Superior temporal gyrus (tissue), 1 donor: ENCODE measurements around the gene C4BPA.

ENCODE experiments used
- DNase-seq: peaks from one replicate; pipeline ENCODE4 v3.0.0-alpha.2; 2016; ENCODE audit errors: extremely low spot score

The C4BPA gene

DNA sequence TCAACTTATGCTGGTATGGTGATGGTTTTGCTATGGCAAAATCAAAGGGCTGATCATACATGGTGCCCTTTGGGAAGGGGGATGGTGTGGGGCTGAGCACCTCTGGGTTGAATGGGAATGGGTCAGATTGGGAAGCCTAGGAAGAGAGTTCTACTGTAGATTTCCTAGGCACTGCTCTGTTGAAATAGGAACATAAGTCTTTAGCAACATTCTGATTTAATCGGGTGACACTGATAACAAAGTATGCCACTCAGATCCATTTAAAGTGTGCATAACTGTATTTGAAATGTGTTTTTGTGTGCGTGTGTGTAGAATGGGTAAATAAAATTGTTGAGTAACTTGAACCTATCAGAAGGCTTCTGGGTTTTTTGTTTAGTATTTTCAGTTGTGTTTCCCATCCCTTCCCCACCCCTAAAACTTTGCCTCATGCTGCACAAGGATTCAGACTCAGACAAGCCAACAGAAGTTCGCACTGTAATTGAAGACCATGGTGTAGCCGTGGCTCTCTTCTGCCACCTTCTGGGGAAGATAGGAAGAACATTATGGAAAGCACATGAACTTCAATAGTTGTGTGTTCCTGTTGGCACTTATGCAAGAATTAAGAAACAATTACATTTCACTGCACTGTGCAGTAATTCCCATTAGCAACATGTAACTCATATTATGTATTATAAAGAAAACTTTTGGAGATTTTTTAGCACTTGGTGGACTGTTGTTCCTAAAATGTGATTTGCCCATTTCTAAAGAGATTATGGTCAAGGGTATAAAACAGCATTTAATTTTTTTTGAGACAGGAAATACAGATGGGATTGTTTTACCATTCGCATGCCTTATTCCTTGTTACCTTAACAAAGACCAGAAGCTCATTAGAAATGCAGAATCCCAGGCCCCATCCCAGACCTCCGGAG lies 26.3 kb upstream of the C4BPA start:
- DNase-seq = peak; percentile 93

DNA sequence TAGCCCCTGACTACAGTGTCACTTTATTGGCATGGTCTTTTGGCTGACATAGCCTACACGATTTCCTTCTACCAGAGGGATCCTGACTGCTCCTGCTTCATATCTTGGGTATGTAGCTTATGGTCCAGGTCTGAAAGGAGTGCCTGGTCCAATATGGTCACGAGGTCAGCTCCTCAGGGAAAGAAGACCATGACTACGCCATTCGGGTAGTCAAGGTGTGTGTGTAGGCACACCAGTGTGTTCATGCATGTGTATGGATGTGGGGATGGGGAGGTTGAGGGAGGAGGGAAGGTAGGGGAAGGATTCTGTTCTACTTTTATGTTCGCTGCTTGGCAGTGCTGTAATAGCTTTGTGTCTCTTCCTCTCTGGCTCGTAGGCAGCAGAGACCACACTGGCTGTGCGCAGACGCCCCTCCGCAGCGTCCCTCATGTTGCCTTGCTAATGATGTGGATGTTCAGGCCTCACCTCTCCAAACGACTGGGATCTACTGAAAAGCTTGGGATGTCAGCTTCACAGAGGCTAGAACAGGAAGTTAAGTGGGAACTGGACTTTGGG lies 25.4 kb upstream of the C4BPA start:
- no peak for DNase-seq

DNA sequence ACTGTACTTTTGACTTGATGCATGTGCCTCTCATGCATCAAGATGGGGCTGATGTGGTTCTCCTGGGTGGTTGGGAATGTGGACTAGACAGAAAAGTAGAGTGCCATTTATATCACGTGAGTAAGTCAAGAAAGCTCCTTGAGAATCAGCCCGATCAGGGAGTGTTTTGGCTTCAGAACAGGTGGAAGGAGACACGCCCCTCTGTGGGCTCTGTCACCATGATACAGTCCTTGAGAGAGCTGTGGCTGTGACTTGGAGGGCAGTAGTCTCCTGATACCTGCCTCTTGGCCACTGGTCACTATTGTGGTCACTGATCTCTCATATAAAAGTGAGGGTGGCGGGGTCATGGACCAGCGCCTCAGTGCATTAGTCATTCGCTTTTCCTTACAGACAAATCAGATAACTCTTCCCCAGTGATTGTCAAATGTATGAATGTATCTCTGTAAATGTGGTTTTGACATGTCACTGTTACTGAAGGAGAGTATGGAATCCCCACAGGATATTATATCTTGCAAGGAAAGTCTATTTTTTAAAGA lies 24.3 kb upstream of the C4BPA start:
- no peak for DNase-seq

DNA sequence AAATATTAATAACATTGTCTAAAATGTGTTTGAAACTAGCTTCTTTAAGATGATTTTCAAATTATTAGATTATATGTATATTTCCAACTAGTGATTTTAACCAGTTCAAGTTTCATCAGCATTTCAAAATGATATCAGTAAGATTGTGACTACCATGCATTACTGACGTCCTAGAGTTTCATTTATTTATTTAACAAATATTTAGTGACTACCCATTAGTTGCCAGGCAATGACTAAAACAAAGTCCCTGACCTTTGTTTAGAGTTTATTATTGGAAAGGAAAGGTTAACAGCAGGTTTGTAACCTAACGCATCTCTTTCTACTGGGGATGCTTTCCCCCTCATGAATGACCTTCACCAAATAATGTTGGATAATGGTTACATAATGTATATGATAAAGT lies 22.9 kb upstream of the C4BPA start:
- DNase-seq = no peak

DNA sequence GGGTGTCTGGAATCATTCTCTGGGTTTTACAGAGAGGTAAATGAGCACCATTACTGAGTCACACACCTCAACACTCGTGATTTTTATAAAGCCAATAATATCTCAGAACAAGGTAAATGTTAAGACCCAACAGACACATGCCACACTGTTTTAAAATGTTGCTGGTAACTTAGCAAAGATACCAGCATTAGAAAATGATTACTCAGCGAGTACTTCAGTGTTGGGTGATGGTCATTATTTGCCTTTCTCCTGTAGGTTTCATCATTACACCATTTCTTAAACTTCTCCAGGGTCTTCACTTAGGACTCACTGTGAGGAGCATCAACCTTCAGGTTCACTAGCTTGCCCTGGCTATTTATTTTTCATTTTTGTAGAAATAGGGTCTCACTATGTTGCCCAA lies 22.2 kb upstream of the C4BPA start:
- no peak for DNase-seq

DNA sequence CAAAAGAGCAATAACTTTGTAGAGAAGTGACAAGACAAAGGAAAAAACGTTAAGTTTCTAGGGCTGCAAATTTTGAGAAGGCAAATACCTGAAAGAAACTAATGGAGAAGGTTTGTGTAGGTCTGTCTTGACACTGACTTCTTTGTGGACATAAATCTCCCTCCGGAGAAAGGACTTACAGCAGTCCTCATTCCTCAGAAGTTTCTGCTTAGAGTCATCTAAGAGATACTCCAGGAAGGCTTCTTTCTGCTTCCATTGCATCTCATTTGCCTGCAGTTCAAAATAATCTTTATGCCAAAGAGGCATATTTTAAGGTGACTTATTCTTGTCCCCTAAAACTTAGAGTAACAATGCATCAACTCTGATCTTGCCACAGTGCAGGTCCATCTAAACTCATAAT lies 19.8 kb upstream of the C4BPA start:
- no peak for DNase-seq

DNA sequence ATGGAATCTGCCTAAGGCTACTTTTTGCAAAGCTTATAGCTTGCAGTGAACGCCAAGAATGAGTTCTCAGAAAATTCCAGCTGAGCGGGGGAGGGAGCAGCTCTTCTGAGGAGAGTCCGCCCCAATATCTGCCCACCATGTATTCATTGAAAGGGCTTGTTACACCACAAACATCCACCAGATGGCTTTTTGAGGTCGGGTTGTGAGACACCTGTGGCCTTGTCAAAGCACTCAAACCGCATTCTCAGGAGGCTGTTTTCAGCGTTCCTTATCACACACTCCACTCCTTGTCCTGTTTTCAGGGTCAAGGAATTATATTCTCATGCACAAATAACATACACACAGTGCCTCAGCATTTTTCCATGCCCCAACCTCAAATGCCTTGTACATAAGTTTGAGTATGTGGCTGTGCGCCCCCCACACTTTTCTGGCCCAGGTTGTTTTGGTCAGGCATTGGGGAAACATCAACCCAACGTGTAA lies 19.3 kb upstream of the C4BPA start:
- DNase-seq = peak; percentile 80

DNA sequence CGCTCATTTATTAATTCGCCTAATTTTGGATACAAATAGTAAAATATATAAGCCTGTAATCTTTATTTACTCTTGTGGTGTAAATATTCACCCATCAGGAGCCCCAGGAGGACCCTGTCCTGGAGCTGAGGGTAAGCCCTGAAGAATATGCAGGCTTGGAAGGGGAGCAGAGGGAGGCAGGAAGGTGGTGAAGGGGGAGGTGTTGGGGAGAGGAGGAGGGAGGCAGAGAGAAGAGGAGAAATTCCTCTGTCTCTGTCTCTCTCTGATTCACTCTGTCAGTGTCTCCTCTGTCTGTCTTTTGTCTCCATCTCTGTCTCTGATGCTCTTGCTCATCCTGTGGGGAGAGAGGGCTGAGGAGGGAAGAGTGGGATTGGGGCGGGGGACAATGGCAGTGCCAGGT lies 18.1 kb upstream of the C4BPA start:
- no peak for DNase-seq

DNA sequence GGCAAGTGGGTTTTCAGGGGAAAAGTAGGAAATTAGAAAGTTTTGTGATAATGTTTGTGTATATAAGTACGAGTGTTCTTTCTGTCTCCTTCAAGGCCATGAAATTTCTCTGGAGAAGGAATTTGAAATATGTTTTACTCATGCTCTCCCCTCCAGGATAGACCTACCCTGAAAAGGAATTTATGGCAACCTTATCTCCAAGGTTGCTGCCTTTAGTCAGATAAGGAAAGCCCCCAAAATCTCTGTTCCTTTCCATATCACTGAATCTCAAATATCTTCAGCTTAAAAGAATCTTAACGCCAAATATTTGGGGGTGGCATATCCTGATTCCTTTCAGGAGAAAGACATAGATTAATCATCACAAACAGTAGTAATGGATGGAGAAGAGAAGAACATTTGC lies 15.9 kb upstream of the C4BPA start:
- DNase-seq = no peak

DNA sequence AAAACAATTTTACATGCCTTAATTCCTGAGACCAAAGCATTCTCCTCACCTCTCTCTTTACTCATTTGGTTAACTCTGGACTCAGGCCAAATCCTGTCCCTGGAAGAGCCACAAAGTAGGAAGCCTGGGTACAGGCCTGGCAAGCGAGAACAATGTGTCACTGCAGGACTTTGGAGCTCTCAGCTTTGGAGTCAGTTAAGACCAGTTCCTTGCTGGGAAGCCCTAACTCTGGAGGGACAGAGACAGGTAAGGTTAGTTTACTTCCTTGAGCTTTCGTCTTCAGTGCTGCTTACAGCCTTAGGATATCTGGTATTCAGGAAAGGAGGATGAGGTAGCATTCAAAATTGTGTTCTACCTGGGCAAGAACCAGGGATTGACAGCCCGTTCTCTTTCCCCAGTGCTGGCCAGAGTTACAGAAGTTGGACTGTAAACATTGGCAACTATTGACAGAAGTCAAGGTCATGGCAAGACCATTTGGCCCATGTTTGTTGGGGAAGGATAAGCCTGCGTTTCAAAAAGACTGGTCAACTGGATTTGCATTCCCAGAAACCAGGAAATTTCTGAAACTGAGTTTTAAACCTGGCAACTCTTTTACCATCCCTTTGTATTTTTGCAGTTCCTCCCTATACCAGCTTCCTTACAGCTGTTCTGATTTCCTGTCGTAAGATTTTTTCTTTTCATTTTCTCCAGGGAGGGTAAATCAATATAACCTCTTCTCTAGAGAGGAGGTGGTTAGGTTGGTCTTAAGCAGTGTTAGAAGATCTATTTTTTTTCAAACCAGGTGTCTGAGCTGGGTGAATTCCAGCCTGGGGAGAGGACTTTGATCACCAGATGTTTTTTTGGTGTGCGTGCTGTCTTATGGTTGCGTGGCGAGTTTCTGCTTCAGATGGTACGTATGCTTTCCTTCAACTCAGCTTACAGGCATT lies 15.1 kb upstream of the C4BPA start, which contains the start of gene C4BPB:
TSS of gene C4BPB (plus strand) at position 160 of the 926 bp plus-strand sequence. CDS start at position 832, 672 bp downstream.
- no peak for DNase-seq

DNA sequence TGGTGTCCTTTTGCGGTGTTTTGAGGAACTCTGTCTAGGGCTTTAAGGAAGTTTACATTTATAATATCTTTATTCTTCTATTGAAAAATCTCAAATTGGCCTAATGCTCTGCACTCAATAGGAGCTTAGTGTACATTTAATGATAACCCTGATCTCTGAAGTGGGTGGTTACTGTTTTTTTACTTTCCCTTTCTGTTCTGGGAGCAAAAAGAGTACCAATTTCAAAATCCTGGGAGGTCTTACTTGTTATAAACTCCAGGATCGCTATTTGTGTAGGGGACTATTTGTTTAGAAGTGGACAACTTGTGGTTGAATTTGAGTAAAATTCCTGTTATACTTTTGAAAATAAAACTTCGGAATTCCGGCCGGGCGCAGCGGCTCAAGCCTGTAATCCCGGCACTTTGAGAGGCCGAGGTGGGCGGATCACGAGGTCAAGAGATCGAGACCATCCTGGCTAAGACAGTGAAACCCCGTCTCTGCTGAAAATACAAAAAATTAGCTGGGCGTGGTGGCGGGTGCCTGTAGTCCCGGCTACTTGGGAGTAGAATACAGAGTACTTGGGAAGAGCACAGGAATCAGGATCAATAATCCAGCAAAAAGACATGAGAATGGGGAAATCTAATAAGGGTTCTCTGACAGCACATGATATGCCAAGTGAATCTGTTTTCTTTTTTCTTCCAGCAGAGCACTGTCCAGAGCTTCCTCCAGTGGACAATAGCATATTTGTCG lies 14.2 kb upstream of the C4BPA start:
- DNase-seq = no peak

DNA sequence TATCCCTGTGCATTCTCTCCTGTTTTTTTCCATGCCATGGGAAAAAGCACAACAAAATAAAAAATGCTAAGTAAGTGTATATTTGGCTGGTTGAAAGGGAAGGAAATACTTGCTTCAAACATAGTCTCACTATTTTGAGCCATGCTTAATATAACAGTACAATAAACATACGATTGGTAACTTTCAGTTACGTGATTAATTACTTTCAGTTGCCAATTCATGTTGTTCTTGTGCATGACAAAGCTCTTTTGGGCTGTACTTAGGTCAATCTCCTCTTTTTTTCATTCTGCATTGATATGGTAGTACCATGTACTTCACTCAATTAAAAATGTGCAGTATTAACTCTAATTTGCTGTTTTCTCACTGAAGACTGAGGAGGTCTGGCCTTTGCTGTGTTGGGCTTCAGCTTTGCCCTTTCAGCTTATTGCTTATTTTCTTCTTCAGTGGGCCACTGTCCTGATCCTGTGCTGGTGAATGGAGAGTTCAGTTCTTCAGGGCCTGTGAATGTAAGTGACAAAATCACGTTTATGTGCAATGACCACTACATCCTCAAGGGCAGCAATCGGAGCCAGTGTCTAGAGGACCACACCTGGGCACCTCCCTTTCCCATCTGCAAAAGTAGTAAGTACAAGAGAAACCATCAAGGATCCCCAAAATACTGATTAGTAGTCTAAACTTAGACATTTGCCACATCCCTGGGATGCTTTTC lies 12.7 kb upstream of the C4BPA start:
- DNase-seq = no peak

DNA sequence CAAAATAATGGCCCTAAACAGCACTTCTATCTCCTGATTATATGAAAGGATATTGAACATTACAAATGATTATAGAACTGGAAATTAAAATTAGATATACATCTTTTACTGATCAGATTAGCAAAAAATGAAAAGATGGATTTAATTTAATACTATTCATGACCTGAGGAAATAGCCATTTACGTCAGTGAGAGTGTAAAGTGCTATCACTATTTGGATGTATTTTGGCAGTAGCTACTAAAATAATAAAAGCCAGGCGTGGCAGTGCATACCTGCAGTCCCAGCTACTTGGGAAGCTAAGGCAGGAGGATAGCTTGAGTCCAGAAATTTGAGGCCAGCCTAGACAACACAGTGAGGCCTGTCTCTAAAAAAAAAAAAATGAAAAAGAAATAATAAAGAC lies 10.1 kb upstream of the C4BPA start:
- DNase-seq = no peak

DNA sequence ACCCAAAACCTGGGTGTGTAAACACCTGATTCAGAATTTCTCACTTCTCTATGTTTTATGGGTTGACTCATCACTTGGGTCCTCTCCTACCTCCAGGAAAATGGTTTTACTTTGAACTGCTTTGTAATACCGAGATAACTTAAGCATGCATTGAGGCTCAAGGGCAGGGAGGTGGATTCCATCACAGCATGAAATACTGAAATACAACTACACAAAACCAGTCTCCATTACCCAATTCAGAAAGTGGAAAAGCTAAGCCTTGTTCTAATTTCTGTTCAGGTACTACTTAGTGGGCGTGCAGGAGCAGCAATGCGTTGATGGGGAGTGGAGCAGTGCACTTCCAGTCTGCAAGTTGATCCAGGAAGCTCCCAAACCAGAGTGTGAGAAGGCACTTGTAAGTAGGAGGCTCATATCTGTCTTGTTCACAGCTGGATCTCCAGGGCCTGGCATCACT lies 6.1 kb upstream of the C4BPA start:
- DNase-seq = no peak

DNA sequence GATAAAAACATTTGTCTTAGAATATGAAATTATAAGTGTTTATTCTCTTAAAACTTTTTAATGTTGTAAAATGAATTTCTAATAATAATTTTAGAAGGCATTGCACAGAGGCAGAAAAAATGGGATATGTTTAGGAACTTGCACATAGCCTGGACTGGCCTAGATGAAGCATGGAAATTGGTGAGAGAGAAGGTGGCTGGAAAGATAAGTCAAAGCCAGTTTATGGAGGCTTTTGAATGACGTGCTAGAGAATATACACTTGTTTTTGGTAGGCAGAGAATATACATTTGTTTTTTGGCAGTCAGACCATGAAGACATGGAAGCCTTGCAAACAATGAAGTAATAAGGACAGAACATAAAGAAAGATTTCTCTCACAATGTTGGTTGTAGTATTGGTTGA lies 2.3 kb upstream of the C4BPA start:
- DNase-seq = no peak

DNA sequence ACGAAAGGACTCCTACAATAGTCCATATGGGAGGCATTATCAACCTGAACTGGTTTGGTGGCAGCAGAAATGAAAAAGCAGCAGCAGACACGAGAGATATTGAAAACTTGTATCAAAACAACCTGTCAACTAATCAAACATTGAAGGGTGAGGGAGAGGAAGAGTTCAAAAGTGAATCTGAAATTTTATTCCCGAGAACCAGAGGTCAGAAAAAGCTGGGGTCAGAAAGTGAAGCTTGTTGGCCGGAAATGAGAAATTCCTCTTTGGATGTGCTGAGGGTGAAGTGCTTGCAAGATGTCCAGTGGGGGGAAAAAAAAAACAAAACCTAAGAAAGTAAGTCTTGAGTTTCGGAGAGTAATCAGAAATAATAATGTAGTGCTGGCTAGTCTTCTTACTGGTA lies 1.9 kb upstream of the C4BPA start:
- DNase-seq = no peak

DNA sequence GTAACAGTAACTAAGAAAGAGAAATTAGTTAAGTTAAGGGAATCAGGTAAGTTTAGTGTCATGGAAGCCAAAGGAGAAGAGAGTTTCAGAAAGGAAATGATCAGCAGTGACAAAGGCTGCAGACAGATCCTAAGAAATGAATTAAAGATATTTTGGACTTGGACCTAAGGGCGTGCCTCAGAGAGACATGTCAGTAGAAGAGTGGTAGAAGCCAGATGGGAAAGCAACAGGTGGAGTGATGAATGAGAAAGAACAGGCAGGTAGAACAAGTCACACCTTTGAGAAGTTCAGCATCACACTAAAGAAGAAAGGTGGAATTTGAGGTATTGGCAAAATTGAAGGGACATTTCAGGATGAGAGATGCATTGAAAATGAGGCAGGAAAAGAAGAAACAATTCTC lies 1.4 kb upstream of the C4BPA start:
- DNase-seq = no peak

DNA sequence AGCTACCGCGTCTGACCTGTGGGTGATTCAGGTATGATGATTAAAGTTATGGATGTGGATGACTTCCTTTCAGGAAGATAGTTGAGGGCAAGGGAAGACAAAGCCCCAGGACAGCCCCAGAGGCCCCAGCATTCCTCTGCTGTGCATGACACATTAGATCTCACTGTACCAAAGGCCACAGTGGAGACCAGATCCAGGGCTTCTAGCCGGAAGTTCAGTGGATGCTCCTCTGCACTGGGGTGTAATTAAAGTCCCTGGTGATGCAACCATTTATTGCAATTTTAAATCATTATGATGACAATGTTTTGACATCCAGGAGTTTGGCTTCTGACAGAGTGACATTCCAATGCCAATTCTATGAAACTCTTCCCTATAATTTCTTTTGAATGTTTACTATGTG lies 5.0 kb downstream of the C4BPA start:
- no peak for DNase-seq

DNA sequence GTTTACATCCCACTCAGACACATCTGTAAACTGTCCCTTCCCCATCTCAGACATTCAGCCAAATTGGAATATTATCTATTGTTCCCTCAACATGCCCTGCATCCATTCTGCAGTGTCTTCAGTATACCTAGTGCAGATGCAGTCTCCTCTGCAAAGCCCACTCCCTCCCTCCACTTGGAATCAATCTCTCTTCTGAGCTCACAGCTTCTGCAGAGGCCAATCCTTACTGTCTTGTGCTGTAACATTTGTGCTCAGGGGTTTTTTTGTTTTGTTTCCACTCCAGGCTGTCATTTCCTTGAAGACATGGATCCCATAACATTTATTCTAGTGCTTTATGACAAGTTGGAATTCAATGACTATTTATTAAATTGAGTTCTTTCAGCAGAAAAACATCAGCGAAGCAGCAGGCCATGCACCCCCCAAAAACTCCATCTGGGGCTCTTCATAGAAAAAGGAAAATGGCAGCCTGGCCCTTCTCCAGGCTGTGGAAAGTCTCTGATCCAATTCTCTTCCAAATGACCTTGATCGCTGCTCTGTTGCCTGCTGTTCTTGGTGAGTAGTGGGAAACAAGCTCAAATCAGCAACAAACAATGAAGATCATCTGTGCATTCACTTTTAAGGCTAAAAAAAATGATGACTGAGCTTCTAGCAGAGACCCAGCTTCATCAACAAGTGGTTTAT lies 8.7 kb downstream of the C4BPA start:
- no peak for DNase-seq

DNA sequence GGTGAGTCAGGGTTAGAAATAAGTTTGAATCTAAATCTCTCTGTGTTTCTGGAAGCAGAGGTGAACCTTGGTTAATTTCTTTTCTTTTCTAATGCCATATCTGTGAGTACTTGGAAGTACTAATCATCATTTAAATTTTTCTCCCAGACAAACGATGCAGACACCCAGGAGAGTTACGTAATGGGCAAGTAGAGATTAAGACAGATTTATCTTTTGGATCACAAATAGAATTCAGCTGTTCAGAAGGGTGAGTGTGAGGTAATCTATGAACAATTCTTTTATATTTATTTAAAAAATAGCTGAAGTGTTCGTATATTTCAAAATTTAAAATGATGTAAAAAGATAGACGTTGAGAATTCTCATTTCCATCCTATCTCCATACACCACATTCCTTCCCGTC lies 11.2 kb downstream of the C4BPA start:
- DNase-seq = no peak
